WI38 (cell line): ENCODE measurements around the gene DNLZ.

Experiments used
- H3K4me3 ChIP-seq: 2 replicates; pipeline ENCODE4 v1.5.1; 2011; ENCODE audit warnings: low read depth, mild to moderate bottlenecking, control low read depth, low read length
- CTCF ChIP-seq: IDR thresholded peaks from 2 replicates; pipeline ENCODE4 v1.5.1; 2012; ENCODE audit warnings: low read depth, mild to moderate bottlenecking, control low read depth, low read length

Gene DNLZ

GRCh38 chr9:136374183-136374575, 10.6 kb upstream of the DNLZ start:
- no peak overlapping the region for H3K4me3 ChIP-seq
- no peak for TF ChIP-seq CTCF

- no peak for TF ChIP-seq CTCF
- no peak within 1 kb of the TSS for H3K4me3 ChIP-seq
These were observed 10.0 kb upstream of the DNLZ start, which contains the start of gene CARD9 for GRCh38 chr9:136373300-136374182. Gene CARD9 (minus strand): TSS chr9:136373669. CDS start chr9:136372078, 1,591 bp downstream.

GRCh38 chr9:136372561-136373299, 9.2 kb upstream of the DNLZ start:
- TF ChIP-seq CTCF = peak; percentile 41
- no peak overlapping the region for H3K4me3 ChIP-seq

DNA sequence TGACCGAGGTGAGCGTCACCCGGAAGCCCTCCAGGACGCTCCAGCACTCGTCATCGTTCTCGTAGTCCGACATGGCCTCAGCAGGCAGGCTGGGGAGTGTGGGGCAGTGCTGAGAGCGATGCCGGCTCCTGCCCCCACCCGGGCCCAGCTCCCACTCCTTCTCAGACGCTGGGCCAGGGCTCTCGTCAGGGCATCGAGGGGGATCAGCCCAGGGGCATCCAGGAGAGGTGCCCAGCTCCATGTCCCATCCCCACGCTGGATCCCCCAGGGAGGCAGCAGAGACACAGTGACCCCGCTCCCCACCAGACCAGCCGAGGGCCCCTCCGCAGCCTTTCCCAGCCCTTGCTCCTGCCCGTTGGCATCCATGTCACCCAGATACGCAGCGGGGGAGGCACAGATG, 8.5 kb upstream of the DNLZ start:
- H3K4me3 ChIP-seq = no peak overlapping the region
- TF ChIP-seq CTCF = no peak

GRCh38 chr9:136371533-136371880, 8.0 kb upstream of the DNLZ start:
- no peak overlapping the region for H3K4me3 ChIP-seq
- TF ChIP-seq CTCF = no peak

GRCh38 chr9:136370687-136371532, 7.4 kb upstream of the DNLZ start:
- no peak for TF ChIP-seq CTCF
- no peak overlapping the region for H3K4me3 ChIP-seq
